Effector CD8-positive, alpha-beta T cell (primary cell): ENCODE data around the gene KRTAP13-2.

ENCODE experiments used
- DNase-seq: peaks from one replicate; lab custom pipeline; 2025; lab: John Stamatoyannopoulos, UW

The KRTAP13-2 gene

DNA sequence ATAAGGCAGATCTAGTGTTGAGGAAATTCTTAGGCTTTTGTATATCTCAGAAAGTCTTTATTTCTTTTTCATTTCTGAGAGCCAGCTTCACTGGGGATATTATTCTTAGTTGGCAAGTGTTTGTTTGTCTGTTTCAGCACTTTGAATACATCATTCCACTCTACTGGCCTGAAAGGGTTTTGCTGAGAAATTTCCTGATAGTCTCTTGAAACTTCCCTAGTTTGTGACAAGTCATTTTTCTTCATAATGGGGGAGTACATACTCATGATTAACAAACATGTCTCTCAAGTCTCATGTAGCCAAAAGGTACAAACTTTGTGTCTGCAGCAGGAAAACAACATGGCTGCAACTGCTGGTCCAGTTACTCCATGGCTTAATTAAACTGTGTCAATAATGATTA lies 45.7 kb downstream of the KRTAP13-2 start:
- no peak for DNase-seq
